K562 (cell line): ENCODE data around the gene PHF21A. TPM values are rescaled to one million over a fixed set of nuclear protein-coding genes. Genes with fewer than 3 reads are reported as not detected.

Experiments
- C11orf30 ChIP-seq: fragments of 450-650 bp; IDR thresholded peaks from 2 replicates; pipeline ENCODE4 v1.6.1; 2016; ENCODE audit warnings: low read depth, mild to moderate bottlenecking
- HOXB6 ChIP-seq: fragments of 250-450 bp; sonication (Bioruptor Pico); IDR thresholded peaks from 2 replicates; pipeline ENCODE4 v1.5.1; 2022; ENCODE audit warnings: mild to moderate bottlenecking, borderline replicate concordance
- NFE2L1 ChIP-seq: fragments of 450-650 bp; IDR thresholded peaks from 2 replicates; pipeline ENCODE4 v1.6.1; 2016; ENCODE audit warnings: missing genetic modification characterization, low read depth, mild to moderate bottlenecking, missing compliant biosample characterization, moderate library complexity, borderline replicate concordance
- POLR2G ChIP-seq: fragments of 200-400 bp; formaldehyde crosslinking; IDR thresholded peaks from 2 replicates; pipeline ENCODE4 v1.6.1; 2017; ENCODE audit warnings: low read depth, mild to moderate bottlenecking, antibody characterized with exemption, low read length, moderate library complexity
- ZNF217 ChIP-seq: sonication (generic); formaldehyde crosslinking; IDR thresholded peaks from 2 replicates; pipeline ENCODE4 v1.8.0; 2022; ENCODE audit warnings: mild to moderate bottlenecking, missing genetic modification reagents
- ZNF324 ChIP-seq: fragments of 250-450 bp; sonication (Bioruptor Pico); IDR thresholded peaks from 2 replicates; pipeline ENCODE4 v1.4.0; 2020; ENCODE audit warnings: mild to moderate bottlenecking
- polyA plus RNA-seq, 8 experiments: library from polyadenylated mRNA; depleted of rRNA in 4 of 8; stranded (reverse) in 5 of 8; unstranded in 3 of 8; fragments of >200 nt; fragmentation: Nextera tagmentation in 2 of 8; fragmentation: Illumina TruSeq in 1 of 8; extraction: Ambion mirVana in 2 of 8; extraction: Trizol in 1 of 8; gene quantifications; 2 replicates each; pipeline versions ENCODE4 v1.2.1 to v1.2.3, GENCODE V29; 2011 to 2014; ENCODE audit warnings: inconsistent platforms in 1 of 8, missing spikeins in 1 of 8
- total RNA-seq, 7 experiments: library from RNA; depleted of rRNA in 6 of 7; stranded (reverse); fragments of >200 nt in 6 of 7; fragmentation: Illumina TruSeq in 2 of 7; extraction: Trizol in 2 of 7; gene quantifications; 2 replicates each; pipeline versions ENCODE4 v1.2.1 to v1.2.3, GENCODE V29; 2011 to 2021; ENCODE audit warnings: low replicate concordance in 1 of 7
- TF ChIP-seq, protein P1 (sequence below): fragments of 250-450 bp; sonication (Bioruptor Pico); IDR thresholded peaks from 2 replicates; pipeline ENCODE4 v1.6.1; 2021; ENCODE audit warnings: mild to moderate bottlenecking
- TF ChIP-seq, protein P2 (sequence below): fragments of 250-450 bp; sonication (Bioruptor Pico); IDR thresholded peaks from 2 replicates; pipeline ENCODE4 v1.4.0; 2020

PHF21A gene
- total and polyA plus RNA-seq, 9 of the 15 experiments (the other 6 are each of a cell fraction or from before 2014, with no cell fraction given) = 1.5 to 32.4 (median 10.7) TPM

DNA sequence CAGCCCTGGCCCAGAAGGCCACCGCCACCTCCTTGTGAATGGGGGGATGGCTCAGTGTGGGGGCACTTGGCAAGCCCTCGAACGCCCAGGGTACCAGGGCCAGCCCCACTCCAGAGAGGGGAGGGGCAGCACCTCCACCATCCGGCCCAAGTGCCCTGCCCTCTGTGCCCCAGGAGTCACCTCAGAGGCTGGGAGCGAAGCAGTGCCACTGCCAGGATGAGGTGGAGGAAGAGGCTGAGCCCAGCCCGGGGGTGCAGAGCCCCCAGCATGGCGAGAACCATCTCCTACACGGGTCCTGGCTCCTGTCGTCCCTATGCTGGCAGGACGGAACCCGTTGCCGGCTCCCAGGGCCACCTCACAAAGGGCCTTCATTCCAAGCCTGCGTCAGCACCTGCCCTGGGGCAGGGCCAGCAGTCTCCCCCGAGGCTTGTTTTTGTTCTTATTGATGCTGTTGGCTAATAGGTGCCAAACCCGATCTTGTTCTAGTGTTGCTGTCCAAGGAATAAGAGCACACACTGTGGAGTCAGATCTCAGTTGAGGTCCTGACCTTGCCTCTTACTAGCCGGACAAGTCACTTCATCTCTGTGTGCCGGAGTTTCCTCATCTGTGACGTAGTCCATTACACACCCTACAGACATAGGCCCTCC, 214.2 kb downstream of the PHF21A start, which contains the start of gene FREY1 (continued):
- TF ChIP-seq, protein P1, sequence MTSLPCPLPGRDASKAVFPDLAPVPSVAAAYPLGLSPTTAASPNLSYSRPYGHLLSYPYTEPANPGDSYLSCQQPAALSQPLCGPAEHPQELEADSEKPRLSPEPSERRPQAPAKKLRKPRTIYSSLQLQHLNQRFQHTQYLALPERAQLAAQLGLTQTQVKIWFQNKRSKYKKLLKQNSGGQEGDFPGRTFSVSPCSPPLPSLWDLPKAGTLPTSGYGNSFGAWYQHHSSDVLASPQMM (CRISPR knock-in tag) = no peak
- TF ChIP-seq ZNF217 (CRISPR knock-in tag) = no peak
- no peak for TF ChIP-seq C11orf30
- TF ChIP-seq NFE2L1 = no peak
- peak; percentile 71 for TF ChIP-seq POLR2G
- no peak for TF ChIP-seq ZNF324 (CRISPR knock-in tag)
- TF ChIP-seq, protein P2, sequence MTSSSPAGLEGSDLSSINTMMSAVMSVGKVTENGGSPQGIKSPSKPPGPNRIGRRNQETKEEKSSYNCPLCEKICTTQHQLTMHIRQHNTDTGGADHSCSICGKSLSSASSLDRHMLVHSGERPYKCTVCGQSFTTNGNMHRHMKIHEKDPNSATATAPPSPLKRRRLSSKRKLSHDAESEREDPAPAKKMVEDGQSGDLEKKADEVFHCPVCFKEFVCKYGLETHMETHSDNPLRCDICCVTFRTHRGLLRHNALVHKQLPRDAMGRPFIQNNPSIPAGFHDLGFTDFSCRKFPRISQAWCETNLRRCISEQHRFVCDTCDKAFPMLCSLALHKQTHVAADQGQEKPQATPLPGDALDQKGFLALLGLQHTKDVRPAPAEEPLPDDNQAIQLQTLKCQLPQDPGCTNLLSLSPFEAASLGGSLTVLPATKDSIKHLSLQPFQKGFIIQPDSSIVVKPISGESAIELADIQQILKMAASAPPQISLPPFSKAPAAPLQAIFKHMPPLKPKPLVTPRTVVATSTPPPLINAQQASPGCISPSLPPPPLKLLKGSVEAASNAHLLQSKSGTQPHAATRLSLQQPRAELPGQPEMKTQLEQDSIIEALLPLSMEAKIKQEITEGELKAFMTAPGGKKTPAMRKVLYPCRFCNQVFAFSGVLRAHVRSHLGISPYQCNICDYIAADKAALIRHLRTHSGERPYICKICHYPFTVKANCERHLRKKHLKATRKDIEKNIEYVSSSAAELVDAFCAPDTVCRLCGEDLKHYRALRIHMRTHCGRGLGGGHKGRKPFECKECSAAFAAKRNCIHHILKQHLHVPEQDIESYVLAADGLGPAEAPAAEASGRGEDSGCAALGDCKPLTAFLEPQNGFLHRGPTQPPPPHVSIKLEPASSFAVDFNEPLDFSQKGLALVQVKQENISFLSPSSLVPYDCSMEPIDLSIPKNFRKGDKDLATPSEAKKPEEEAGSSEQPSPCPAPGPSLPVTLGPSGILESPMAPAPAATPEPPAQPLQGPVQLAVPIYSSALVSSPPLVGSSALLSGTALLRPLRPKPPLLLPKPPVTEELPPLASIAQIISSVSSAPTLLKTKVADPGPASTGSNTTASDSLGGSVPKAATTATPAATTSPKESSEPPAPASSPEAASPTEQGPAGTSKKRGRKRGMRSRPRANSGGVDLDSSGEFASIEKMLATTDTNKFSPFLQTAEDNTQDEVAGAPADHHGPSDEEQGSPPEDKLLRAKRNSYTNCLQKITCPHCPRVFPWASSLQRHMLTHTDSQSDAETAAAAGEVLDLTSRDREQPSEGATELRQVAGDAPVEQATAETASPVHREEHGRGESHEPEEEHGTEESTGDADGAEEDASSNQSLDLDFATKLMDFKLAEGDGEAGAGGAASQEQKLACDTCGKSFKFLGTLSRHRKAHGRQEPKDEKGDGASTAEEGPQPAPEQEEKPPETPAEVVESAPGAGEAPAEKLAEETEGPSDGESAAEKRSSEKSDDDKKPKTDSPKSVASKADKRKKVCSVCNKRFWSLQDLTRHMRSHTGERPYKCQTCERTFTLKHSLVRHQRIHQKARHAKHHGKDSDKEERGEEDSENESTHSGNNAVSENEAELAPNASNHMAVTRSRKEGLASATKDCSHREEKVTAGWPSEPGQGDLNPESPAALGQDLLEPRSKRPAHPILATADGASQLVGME (CRISPR knock-in tag) = no peak
- TF ChIP-seq HOXB6 (CRISPR knock-in tag) = no peak
